Stimulated activated CD4-positive, alpha-beta T cell treated with anti-CD3 and anti-CD28 coated beads, Interleukin-12 subunit alpha, Interleukin-12 subunit beta, amount 100 ng/mL, for 4 hours (primary cell): ENCODE results near the gene FAM168A.
"Not testable (repeated sequence)": the region's sequence is repeated elsewhere in the genome, so short reads cannot be mapped to it uniquely, and the experiment has no call there.

ENCODE experiments used
- DNase-seq: peaks from one replicate; pipeline ENCODE4 v3.0.0-alpha.2; 2020

Gene FAM168A

DNA sequence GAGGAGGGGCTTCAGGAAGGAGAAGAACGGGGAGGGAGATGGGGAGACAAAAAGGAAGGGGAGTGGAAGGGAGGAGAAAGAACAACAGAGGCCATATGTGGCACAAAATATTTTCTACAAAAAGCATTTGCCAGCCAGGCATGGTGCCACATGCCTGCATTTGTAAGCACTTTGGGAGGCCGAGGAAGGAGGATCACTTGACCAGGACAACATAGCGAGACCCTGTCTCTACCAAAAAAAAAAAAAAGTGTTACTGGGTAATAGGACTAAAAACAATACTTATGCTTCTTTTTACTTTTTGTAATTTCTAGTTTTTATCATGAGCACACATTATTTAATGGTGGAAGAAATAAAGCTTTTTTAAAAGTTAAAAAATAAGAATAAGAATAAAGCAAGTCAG lies 5.3 kb downstream of the FAM168A start:
- DNase-seq: no peak

DNA sequence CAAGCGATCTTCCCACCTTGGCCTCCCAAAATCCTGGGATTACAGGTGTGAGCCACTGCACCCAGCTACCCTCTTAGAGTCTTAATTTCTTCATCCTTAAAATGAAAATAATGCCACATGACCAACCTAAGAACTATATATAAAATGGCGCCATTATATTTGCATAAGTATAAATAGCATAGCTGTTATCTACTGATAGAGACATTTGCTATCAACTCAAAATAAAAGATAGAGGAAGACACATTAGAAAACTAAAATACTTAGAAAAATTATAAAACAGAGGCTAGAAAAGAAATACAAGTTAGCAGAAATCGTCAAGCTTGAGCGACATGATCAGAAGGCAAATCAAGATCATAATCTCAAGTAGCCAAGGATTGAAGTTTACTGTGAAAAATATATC lies 6.2 kb downstream of the FAM168A start:
- DNase-seq: no peak

GRCh38 chr11:73590991-73591390 lies 6.9 kb downstream of the FAM168A start:
- DNase-seq: no peak

- DNase-seq: no peak
Measured at GRCh38 chr11:73586791-73587190, 11.1 kb downstream of the FAM168A start.

DNA sequence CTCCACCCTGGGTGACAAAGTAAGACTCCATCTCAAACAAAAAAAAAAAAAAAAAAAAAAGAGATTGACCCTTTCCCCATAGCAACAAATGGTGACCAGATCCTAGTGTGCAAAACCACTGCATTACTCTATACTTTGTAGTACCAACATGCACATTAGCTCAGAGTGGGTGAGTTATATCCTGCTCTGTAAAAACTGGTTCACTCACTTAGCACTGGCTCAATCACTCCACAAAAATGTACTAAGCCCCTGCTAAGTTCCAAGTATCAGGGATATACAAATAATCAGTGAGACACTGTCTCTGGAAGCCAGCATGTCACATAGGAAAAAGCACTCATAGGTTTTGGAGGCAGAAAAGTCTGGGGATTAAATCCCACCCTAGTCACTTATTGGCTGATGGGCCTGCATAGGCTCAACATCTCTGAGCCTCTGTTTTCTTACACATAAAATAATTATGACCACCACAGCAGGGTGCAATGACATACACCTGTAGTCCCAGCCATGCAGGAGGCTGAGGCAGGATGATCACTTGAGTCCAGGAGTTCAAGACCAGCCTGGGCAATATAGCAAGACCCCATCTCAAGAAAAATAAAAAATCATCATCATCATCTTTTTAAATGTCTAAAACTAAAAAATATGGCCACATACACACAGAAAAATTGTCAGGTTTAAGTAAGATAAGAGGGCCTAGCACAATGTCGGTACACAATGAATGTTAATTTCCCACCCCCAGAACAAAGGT lies 11.9 kb downstream of the FAM168A start:
- no peak for DNase-seq

DNA sequence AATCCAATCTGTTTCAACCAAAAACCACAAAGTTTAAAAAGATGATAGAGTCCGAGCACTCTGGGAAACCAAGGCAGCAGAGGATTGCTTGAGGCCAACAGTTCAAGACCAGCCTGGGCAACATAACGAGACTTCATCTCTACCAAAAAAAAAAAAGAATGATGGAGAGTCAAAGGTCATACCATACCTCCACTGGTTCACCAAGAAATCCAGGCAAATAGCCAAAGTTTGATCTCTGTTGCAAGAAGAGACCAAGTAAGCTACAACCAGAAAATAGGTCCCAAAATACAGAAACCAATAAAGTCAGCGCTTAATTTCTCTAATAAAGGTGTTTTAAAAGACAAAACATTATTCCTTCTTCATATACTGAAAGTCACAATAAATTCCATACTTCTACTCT lies 13.1 kb downstream of the FAM168A start:
- DNase-seq: no peak

- no peak for DNase-seq
Measured at GRCh38 chr11:73582653-73583052, 15.3 kb downstream of the FAM168A start.

GRCh38 chr11:73580749-73581148 lies 17.2 kb downstream of the FAM168A start:
- DNase-seq: not testable (repeated sequence)

DNA sequence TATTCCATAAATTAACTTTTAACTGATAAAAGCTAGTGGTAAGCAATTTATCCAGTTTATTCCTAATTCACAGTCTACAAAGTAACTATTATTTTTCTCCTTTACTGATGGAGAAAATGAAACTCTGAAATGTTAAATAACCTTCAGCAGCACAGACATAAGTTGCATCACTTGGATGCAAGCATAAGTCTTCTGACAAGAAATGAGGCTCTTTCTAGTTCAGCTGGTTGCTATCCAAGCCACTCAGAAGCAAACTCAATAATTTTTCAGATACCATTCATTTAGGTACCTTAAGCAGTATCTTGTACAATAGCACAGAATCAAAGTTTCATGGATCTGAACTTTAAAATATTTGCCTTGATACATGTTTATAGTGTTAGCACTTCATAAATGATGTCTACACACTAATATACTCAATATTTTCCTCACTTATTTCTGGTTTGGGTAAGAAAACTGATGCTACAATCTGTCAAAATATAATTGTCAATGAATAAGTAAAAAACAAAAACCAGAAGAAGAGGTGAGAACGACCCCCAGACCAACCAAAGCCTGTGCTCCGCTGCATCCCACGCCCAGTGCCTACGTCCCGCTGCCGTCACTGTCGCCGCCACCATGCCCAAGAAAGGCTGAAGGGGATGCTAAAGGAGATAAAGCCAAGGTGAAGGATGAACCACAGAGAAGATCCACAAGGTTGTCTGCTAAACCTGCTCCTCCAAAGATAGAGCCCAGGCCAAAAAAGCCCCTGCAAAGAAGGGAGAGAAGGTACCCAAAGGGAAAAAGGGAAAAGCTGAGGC lies 18.1 kb downstream of the FAM168A start:
- DNase-seq: no peak

GRCh38 chr11:73578592-73579185 lies 19.2 kb downstream of the FAM168A start:
- no peak for DNase-seq

DNA sequence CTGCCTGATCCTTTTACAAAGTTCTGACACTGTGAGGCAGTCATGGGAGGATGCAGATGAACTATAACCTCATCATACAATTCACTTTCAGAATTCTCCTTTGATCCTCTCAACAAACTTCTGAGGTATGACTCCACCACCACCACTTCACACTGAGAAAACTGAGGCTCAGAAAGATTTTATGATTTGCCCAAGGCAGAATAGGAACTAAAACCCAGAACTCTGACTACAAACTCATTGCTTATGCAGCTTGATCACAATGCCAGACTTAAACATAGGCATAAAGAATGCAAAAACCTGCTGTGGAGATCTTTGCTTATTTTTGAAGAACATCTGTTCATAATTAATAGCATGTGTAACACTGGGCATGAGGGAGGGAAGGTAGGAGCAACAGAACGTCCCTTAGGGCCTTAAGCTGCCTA lies 20.4 kb downstream of the FAM168A start:
- DNase-seq: no peak

- no peak for DNase-seq
Measured at GRCh38 chr11:73576185-73576614, 21.7 kb downstream of the FAM168A start.

GRCh38 chr11:73571982-73572381 lies 25.9 kb downstream of the FAM168A start:
- DNase-seq: not testable (repeated sequence)

DNA sequence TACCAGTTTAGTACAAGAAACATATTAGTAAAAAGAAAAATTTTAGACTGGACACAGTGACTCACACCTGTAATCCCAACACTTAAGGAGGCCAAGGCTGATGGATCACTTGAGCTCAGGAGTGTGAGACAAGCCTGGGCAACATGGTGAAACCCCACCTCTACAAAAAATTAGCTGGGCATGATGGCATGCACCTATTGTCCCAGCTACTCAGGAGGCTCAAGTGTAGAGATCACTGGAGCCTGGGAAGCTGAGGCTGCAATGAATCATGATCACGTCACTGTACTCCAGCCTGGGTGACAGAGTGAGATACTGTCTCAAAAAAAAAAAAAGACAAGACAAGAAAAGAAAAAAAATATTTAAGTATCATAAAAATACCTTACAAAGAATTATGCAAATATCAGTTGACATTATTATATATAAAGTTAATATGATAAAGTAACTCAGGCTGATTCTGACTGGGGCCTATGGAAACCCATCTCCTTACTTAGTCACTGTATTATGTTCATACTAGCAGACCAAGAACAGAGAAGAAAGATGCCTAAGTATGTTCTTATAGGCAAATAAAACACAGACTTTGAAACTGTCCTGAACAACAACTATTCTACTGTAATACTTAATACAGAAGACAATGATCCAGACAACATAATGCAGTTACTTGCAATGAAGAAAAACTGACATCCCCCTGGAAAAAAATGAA lies 27.3 kb downstream of the FAM168A start:
- DNase-seq: no peak

DNA sequence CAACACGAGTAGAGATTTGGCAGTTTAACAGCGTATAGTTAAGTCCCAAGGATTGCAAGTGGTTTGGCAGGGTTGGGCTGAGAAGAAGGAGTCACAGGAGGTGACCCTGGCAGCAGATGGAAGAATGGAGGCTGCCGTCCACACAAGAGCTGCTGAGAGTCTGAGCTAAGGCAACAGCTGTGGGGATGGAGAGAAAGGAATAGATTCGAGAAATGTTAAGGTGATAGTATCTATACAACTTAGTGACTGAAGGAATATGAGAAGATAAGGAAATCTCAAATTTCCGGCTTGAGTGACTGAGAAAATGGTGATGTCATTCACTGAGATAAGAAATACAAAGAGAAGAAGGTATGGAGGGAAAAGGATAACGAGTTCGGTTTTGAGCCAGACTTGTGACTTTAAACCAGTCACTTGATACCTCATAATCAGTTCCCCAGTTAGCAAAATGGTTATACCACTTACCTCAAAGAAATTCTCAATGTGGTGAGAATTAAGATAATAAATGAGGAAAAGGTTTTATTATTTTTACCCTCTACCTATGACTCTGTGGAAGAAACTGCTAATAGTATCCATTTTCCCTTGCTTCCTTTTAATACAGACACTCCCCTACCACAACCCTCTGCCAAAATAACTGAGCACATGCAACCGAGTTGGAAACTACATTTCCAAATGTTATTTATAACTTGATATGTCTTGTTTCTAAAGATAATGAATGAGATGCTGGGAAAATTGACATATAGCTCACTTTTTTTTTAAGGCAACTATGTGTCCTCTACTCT lies 30.7 kb downstream of the FAM168A start:
- DNase-seq: no peak

- no peak for DNase-seq
Measured at GRCh38 chr11:73566422-73566821, 31.5 kb downstream of the FAM168A start.

DNA sequence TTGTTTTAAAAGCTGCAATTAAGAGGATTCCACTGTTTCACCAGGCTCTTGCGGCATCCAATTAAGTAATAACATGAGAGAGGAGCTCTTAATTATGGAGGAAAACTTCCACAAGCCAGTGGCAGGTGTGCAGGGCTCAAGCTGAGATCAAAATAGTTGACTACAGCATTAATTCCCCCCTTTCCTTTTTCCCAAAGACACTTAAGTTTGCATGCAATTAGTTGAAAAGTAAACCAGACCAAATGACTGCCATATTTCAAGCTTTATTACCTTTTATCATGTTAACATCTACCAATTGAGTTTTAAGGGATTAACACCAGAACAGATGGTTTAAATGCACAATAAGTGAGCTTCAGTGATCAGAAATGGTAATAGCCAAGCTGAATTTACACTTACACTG lies 32.1 kb downstream of the FAM168A start:
- DNase-seq: no peak

DNA sequence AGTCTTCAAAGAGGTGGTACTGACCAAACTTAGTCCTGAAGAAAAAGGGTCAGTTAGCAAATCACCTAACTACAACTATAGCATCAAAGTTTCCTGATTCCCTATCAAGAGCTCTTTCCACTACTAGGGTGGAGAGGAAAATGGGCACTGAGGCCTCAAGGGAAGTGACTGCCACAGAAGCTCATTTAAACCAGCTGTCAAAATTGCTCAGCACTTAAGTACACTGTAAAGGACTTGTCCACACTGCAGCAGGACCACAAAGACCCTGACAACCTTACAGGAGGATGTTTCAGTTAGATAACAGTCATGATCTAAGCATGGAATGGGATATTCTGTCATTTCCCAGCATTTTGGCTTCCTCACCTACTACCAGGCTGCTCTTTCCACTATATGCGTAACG lies 33.0 kb downstream of the FAM168A start:
- no peak for DNase-seq

DNA sequence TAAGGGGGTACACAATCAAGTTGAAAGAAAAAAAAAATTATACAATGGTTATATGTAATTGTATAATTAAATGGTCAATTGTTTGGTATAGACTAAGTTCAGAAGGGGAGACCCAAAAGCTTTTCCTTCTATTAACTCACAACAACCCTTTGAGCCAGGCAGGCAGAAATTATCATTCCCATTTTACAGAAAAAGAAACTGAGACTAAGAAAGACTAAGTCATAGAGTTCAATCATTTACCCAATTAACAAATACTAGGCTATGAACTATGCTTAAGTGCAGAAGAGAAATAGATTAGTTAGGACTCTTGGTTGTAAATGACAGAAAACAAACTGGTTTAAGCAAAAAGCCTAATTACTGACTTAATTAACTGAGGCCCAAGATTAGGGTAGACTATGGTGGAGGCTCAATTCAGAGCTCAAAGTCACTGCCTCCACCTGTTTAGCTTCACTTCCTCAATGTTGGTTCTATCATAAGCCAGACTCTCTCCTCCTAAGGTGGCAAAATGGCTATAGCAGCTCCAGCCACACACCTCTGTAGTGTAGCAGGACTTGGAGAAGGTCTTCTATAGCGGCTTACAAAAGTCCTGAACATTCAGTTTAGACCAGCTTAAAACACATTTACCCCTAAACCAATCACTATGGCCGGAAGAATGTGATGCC lies 34.2 kb downstream of the FAM168A start:
- DNase-seq: no peak

DNA sequence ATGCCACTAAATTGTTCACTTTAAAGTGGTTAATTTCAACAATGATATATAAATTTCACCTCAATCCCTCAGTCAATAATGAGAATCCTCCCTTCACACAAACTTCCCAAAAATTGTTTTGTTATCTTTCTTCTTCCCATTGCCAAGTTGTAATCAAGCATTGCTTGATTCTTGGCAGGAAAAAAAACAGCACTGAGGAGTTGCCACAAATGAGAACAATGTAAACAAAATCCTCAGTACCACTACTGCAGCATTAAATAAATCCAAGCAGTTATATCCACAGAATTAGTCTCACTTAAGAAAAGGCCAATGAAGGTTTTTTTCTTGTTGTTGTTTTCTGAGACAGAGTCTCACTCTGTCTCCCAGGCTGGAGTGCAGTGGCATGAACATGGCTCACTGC lies 38.2 kb downstream of the FAM168A start:
- no peak for DNase-seq

DNA sequence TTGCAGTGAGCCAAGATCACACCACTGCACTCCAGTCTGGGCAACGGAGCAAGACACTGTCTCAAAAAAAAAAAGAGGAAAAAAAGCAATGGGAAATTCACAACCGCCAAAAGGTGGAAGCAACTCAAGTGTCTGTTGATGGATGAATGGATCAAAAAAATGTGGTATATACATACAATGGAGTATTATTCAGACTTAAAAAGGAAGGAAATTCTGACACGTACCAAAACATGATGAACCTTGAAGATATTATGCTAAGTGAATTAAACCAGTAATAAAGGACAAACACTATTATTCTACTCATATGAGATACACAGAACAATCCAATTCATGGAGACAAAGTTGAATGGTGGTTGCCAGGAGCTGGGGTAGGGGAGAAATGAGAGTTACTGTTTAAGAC lies 40.9 kb downstream of the FAM168A start:
- no peak for DNase-seq

DNA sequence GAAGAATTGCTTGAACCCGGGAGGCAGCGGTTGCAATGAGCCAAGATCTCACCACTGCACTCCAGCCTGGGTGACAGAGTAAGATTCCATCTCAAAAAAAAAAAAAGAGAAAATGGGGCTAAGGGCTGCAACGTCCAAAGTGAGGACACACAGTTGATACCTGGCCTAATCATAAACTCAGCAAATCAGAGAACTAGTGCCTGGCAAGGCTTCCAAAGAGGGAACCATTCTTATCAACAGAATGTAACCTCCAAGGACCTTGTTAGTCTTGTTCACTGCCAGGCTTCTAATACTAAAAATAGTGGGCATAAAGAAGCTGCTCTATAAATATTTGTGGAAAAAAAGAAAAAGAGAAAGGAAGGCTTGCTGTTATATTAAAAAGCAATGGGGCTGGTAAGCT lies 42.3 kb downstream of the FAM168A start:
- DNase-seq: no peak
